Measurements from ENCODE around the gene POLR2H. TPM values are rescaled to one million over a fixed set of nuclear protein-coding genes. Genes with fewer than 3 reads are reported as not detected.

Gene POLR2H
- total RNA-seq, 1 experiment from 2014 or later = 153 TPM

DNA sequence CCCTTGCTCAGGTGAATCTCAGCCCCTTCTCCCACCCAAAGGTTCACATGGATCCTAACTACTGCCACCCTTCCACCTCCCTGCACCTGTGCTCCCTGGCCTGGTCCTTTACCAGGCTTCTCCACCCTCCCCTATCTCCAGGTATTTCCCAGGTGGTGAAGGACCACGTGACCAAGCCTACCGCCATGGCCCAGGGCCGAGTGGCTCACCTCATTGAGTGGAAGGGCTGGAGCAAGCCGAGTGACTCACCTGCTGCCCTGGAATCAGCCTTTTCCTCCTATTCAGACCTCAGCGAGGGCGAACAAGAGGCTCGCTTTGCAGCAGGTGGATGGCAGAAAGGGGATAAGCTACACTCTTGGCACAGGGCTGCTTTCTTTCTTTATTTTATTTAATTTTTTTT, 19.6 kb upstream of the POLR2H start:
- Histone ChIP-seq H3K79me2 (ENCODE audit: low read depth) (peaks cover 9% of the 10 kb centered on the region; the same call in 1 of the 2 replicates), H3K4me3 (no peak overlapping the region), H3K4me1 (replicated peaks; ENCODE audit: insufficient read depth) (peaks cover 11% of the 10 kb centered on the region; the same call in 1 of the 2 replicates), H3K27me3 (ENCODE audit: insufficient read depth, low read depth) (no peaks in the 10 kb centered on the region), H3K9me3 (ENCODE audit: insufficient read depth, low read depth) (no peaks in the 10 kb centered on the region), H3K4me2 (no peak overlapping the region), H3K9me2 (ENCODE audit: insufficient read depth) (no peaks in the 10 kb centered on the region), H3F3A (ENCODE audit: insufficient read depth, low read depth) (peaks cover 16% of the 10 kb centered on the region; the same call in 1 of the 2 replicates), H4K20me1 (ENCODE audit: insufficient read depth) (no peaks in the 10 kb centered on the region), H2AFZ (no peak overlapping the region), H3K27ac (no peak overlapping the region), H3K36me3 (ENCODE audit: low read depth) (no peaks in the 10 kb centered on the region)
- TF ChIP-seq EZH2 (IDR thresholded peaks at IDR 0.05; ENCODE audit: low read depth) = no peak
- TF ChIP-seq, protein P1, sequence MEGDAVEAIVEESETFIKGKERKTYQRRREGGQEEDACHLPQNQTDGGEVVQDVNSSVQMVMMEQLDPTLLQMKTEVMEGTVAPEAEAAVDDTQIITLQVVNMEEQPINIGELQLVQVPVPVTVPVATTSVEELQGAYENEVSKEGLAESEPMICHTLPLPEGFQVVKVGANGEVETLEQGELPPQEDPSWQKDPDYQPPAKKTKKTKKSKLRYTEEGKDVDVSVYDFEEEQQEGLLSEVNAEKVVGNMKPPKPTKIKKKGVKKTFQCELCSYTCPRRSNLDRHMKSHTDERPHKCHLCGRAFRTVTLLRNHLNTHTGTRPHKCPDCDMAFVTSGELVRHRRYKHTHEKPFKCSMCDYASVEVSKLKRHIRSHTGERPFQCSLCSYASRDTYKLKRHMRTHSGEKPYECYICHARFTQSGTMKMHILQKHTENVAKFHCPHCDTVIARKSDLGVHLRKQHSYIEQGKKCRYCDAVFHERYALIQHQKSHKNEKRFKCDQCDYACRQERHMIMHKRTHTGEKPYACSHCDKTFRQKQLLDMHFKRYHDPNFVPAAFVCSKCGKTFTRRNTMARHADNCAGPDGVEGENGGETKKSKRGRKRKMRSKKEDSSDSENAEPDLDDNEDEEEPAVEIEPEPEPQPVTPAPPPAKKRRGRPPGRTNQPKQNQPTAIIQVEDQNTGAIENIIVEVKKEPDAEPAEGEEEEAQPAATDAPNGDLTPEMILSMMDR (conservative IDR thresholded peaks at IDR 0.05) = no peak
- ChIA-PET CTCF (no interaction called here), POLR2A (ENCODE audit: unreplicated experiment) (no interaction called here)
- intact Hi-C loops (cut with micrococcal nuclease; ENCODE audit: unreplicated experiment) = no loop called here
- no TSS peak for BruUV-seq (replicated peaks)
- peak; percentile 62 to 94 for DNase-seq

DNA sequence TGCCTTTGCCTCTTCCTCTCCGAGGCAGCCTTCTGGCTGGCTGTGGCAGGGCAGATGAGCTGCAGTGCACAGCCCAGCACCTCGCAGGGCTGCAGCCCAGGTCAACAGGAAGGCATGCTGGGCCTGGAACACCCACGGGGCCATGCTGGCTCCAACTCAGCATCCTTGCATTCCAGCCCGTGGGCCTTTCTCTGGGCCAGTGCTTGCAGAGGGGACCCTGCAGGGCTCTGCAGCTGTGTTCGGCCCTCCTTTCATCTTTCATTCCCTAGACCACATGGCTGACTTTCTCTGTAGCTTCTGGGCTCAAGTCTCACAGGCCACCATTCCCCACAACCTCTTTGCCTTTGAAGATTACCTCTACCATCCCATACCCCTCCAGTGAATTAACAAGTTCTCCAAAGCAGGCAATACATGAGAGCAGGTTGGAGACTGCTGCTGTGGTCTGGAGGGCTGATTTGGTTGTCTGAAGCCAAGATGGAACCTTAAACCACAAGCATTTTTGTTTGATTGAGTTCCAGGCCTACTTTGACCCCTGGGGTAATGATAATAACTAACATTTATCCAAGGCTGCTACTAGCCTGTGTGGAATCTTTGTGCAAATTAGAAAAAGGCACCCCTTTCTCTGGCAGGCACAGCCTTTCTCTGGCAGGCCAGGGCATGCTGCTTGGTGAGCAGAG, 18.2 kb upstream of the POLR2H start:
- H3K79me2 ChIP-seq (ENCODE audit: low read depth) = no peaks in the 10 kb centered on the region
- H3F3A ChIP-seq (ENCODE audit: insufficient read depth, low read depth) = peaks cover 6% of the 10 kb centered on the region; the same call in 1 of the 2 replicates
- H3K9me3 ChIP-seq (ENCODE audit: insufficient read depth, low read depth) = no peaks in the 10 kb centered on the region
- intact Hi-C loops (cut with micrococcal nuclease; ENCODE audit: unreplicated experiment) = no loop called here
- BruUV-seq (replicated peaks) = no TSS peak
- H3K9me2 ChIP-seq (ENCODE audit: insufficient read depth) = no peaks in the 10 kb centered on the region
- H4K20me1 ChIP-seq (ENCODE audit: insufficient read depth) = no peaks in the 10 kb centered on the region
- DNase-seq = no peak
- H3K4me2 ChIP-seq = no peak overlapping the region
- ChIA-PET CTCF (no interaction called here), POLR2A (ENCODE audit: unreplicated experiment) (no interaction called here)
- no peak overlapping the region for H2AFZ ChIP-seq
- no peak overlapping the region for H3K27ac ChIP-seq
- no peak overlapping the region for H3K4me3 ChIP-seq
- H3K27me3 ChIP-seq (ENCODE audit: insufficient read depth, low read depth) = no peaks in the 10 kb centered on the region
- TF ChIP-seq, protein P1 (conservative IDR thresholded peaks at IDR 0.05) = no peak
- TF ChIP-seq EZH2 (IDR thresholded peaks at IDR 0.05; ENCODE audit: low read depth) = no peak
- no peaks in the 10 kb centered on the region for H3K36me3 ChIP-seq (ENCODE audit: low read depth)
- H3K4me1 ChIP-seq (replicated peaks; ENCODE audit: insufficient read depth) = peaks cover 8% of the 10 kb centered on the region; the same call in 1 of the 2 replicates

DNA sequence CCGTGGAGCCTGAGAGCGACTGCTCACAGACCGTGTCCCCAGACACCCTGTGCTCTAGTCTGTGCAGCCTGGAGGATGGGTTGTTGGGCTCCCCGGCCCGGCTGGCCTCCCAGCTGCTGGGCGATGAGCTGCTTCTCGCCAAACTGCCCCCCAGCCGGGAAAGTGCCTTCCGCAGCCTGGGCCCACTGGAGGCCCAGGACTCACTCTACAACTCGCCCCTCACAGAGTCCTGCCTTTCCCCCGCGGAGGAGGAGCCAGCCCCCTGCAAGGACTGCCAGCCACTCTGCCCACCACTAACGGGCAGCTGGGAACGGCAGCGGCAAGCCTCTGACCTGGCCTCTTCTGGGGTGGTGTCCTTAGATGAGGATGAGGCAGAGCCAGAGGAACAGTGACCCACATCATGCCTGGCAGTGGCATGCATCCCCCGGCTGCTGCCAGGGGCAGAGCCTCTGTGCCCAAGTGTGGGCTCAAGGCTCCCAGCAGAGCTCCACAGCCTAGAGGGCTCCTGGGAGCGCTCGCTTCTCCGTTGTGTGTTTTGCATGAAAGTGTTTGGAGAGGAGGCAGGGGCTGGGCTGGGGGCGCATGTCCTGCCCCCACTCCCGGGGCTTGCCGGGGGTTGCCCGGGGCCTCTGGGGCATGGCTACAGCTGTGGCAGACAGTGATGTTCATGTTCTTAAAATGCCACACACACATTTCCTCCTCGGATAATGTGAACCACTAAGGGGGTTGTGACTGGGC, 16.8 kb upstream of the POLR2H start:
- Histone ChIP-seq H3F3A (ENCODE audit: insufficient read depth, low read depth) (peaks cover 6% of the 10 kb centered on the region; the same call in 1 of the 2 replicates), H3K4me3 (no peak overlapping the region), H3K36me3 (ENCODE audit: low read depth) (no peaks in the 10 kb centered on the region), H3K27ac (no peak overlapping the region), H3K4me1 (replicated peaks; ENCODE audit: insufficient read depth) (peaks cover 8% of the 10 kb centered on the region; the same call in 1 of the 2 replicates), H3K9me2 (ENCODE audit: insufficient read depth) (no peaks in the 10 kb centered on the region), H3K79me2 (ENCODE audit: low read depth) (no peaks in the 10 kb centered on the region), H3K9me3 (ENCODE audit: insufficient read depth, low read depth) (no peaks in the 10 kb centered on the region), H2AFZ (no peak overlapping the region), H4K20me1 (ENCODE audit: insufficient read depth) (no peaks in the 10 kb centered on the region), H3K4me2 (no peak overlapping the region), H3K27me3 (ENCODE audit: insufficient read depth, low read depth) (no peaks in the 10 kb centered on the region)
- no TSS peak for BruUV-seq (replicated peaks)
- CTCF ChIA-PET = interaction anchor here (0.7 to 1.0 kb wide), 2 partner anchors 27 to 83 kb away, joined by 3 to 4 read pairs; partner anchors contain the start of gene CAMK2N2
- no peak for DNase-seq
- TF ChIP-seq, protein P1 (conservative IDR thresholded peaks at IDR 0.05) = no peak
- no peak for TF ChIP-seq EZH2 (IDR thresholded peaks at IDR 0.05; ENCODE audit: low read depth)
- POLR2A ChIA-PET (ENCODE audit: unreplicated experiment) = interaction anchor here (0.5 kb wide), 1 partner anchor 25 kb away, joined by 4 read pairs; no protein-coding TSS in a partner anchor
- intact Hi-C loops (cut with micrococcal nuclease; ENCODE audit: unreplicated experiment) = loop anchor here (1.0 to 5.0 kb wide), 2 partner anchors 18 to 32 kb away; partner anchors contain the start of gene EIF4G1

All from PC-9 (cell line).